ENCODE data around the gene ATP10A.

- TF ChIP-seq CTCF (IDR thresholded peaks at IDR 0.05; ENCODE audit: low read length) (no peak), EZH2phosphoT487 (IDR thresholded peaks at IDR 0.05; ENCODE audit: low read length) (no peak)
Measured at GRCh38 chr15:25774871-25775270, 88.3 kb downstream of the ATP10A start.

Data from MM.1S (cell line).